HG03354 (cell line): ENCODE results near the gene PARP12.

ENCODE experiments used
- ATAC-seq: cut with Tn5 transposase; IDR thresholded peaks from one replicate; pipeline ENCODE4 v1.9.1; 2021; ENCODE audit warnings: mild to moderate bottlenecking; ENCODE audit not compliant: unreplicated experiment, poor library complexity, severe bottlenecking

The PARP12 gene

GRCh38 chr7:140018125-140019043 lies 44.4 kb downstream of the PARP12 start:
- ATAC-seq, result no peak

GRCh38 chr7:140017543-140017942 lies 45.2 kb downstream of the PARP12 start:
- ATAC-seq, result no peak

GRCh38 chr7:140017034-140017433 lies 45.7 kb downstream of the PARP12 start:
- ATAC-seq, result no peak

DNA sequence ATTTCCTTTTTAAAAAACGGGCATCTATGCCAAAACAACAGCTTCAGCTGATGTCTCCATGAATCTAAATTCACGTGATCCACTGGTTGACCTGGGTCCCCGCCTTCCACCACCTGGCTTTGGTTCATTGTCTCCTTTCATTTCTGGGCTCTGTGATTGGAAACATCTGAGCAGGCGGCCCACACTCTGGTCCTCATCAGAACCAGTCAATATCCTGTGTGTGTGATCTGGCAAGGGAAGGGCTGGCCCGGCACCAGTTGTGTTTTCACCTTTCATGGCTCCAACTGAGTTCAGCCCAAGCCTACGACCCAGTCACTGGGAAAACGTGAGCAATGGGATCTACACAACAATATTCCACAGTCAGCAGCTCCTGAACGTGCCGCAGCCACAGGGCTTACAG lies 46.2 kb downstream of the PARP12 start:
- no peak for ATAC-seq

GRCh38 chr7:140015471-140015970 lies 47.2 kb downstream of the PARP12 start:
- no peak for ATAC-seq

DNA sequence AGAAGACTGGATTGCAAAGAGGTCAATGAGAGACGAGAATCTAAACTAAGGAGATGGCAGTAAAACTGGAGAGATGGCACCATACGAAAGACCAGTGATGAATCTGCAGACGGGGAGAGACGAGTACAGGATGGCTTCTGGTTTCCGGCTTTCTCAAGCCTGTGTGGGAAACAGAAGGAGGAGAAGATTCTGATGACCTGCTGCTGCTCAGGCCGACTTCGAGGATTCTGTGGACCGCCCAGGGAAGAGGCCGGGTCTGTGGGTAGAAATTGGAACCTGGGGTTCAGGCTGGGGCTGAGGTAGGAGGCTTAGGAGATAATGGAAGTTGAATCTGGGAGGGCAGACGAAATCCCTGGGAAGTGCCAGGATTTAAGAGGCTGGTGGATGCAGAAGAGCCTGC lies 48.6 kb downstream of the PARP12 start:
- ATAC-seq, result no peak

- ATAC-seq, result no peak
These were observed 49.1 kb downstream of the PARP12 start for GRCh38 chr7:140013676-140014075.

GRCh38 chr7:140010194-140010895 lies 52.4 kb downstream of the PARP12 start:
- no peak for ATAC-seq

GRCh38 chr7:140009735-140010134 lies 53.0 kb downstream of the PARP12 start:
- ATAC-seq, result no peak

- ATAC-seq, result no peak
These were observed 53.8 kb downstream of the PARP12 start for GRCh38 chr7:140008755-140009610.

- ATAC-seq, result no peak
These were observed 55.6 kb downstream of the PARP12 start for GRCh38 chr7:140007051-140007690.

DNA sequence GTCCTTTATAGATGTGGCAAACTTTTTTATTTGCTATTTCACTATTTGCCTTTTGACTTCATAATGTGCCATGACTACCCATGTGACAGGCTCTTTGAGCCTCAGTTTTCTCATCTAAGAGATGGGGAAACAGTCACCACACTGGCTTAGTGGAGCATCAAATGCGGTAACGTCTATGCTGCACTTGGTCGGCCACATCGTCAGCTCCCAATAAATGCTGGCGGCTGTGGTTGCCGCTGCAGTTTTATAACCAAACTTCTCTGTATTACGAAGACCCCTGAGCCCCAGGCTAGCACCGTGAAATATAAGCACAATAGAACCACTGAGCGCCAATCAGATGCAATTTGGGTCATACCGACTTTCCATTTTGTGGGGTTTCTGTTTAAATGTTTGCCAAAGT lies 56.2 kb downstream of the PARP12 start:
- ATAC-seq, result no peak

DNA sequence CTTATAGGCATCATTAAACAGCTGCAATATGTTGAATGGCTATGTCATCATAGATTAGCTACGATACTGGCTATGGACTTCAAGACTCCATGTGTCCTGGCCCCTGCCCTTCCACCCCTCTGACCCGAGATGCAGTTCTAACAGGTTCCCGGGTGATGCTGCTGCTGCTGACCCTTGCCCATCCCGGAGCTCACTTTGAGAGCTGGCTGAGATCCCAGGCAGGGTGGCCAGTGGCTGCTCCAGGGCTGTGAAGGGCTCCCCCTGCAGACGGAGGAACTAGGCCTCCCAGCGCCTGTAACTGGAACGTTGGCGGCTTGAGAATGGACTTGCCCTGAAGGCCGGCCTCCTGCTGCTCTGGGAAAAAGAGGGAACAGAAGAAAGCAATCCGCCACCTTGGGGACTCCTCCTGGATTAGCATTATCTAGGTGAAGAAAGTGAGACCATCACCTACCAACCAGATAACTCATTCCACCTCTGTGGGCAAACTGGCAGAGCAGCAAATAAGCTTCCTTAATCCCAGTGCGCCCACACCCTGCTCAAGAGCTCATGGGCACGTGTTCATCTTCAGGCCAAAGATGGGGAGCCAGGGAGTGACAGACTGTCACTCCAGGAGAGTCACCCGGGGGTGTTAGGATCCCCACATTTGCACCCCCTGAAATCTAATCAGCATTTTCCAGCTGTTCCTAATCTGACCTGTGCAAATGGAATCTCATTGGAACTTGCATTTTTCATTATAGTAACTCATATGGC lies 56.8 kb downstream of the PARP12 start:
- no peak for ATAC-seq

DNA sequence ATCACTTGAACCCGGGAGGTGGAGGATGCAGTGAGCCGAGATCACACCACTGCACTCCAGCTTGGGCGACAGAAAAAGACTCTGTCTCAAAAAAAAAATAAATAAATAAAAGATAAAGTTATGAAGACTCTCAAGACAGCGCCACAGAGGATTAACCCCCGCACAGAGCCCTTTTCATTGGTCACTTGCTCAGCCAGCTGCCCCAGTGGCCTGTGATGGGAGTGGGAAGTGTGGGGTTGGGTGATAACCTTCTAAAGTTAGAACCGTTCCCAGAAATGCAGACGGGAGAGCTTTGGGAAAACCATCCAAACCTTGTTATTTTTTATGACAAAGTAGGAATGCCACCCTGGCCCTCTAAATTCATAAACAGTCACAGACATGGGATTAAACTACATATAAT lies 57.4 kb downstream of the PARP12 start:
- no peak for ATAC-seq

DNA sequence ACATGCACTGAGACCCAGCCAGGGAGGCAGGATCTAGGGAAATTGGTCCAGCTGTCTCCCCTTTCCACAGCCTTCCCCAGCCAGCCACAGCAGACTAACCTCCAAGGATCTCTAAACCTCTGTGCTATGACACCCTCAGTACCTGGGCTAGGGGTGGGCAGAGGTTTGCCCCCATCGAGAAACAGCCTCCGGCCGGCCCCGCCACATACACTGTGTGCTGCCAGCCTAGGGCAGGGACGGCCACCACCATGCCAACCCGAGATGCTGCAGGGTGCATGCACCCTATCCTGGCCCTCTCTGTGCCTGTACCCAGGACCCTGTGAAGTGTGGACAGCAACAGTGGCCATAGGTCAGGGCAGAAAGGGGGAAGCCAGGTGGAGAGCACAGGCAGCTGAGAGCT lies 58.1 kb downstream of the PARP12 start:
- no peak for ATAC-seq

DNA sequence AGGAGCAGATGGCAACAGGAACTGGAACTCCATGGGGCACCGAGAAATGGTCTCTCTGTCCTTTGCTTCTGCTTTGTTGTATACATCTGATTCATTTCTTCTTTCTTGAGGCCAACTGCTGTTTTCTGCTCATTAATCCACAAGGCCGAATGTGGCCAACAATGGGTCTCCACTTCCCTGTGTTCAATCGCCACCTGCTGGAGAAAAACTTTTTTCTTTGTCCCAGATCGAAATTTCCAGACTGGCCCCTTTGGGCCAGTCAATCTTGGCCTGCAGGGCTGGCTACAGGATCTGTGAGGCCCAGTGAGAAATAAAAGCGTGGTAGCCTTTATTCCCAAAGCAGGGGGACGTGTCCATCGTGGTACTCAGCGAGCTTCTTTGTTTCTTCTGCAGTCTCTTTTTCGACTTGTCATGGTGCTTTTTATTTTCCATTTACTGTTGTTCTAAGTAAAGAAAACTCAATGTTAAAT lies 58.8 kb downstream of the PARP12 start:
- ATAC-seq, result no peak

- ATAC-seq, result no peak
These were observed 62.0 kb downstream of the PARP12 start for GRCh38 chr7:140000666-140001268.

DNA sequence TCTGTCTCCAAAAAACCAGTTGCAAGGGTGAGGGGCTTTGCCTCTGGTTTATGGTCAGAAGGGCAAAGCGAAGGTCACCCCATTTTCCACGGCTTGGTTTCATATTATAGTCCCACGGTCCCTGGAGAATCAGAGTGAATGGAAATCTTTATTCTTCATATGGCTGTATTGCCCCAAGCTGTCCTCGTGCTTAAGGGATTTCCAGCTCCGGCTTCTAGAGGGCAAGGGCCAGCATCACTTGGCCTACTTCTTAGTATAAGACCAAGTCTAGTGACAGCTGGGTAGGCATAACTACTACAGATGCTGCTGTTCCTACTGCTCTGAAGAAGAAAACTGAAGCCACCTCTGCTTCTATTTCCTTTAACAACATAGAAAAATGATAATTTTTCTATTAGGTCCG lies 63.2 kb downstream of the PARP12 start:
- ATAC-seq, result no peak
